ENCODE data around the gene PXN.

PXN gene

DNA sequence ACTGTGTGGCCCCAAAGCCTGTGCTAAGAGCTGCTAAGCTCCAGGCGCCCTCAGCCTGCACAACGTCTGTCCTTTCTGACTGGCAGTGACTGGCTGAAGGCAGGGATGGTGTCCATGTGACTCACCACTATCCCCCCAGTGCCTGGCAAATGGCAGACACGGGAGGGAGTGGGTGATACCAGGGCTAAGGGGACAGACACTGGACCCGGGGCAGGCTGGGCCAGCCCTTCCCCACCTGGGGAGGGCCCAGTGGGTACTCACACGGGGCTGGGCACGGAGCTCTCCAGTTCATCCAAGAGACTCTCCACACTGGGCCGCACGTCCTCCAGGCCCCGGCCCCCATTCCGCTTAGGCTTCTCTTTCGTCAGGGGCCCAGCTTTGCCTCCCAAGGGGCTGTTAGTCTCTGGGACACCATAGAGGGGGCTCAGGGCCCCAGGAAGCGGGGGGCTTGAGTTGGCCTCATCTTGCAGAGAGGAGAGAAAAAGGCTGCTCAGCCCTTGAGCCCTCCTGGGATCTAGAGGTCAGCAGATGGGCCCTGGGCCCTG lies 43.2 kb downstream of the PXN start:
- no peak overlapping the region for H3K4me3 ChIP-seq (ENCODE audit: low read depth, low read length)
- TF ChIP-seq, protein P1, sequence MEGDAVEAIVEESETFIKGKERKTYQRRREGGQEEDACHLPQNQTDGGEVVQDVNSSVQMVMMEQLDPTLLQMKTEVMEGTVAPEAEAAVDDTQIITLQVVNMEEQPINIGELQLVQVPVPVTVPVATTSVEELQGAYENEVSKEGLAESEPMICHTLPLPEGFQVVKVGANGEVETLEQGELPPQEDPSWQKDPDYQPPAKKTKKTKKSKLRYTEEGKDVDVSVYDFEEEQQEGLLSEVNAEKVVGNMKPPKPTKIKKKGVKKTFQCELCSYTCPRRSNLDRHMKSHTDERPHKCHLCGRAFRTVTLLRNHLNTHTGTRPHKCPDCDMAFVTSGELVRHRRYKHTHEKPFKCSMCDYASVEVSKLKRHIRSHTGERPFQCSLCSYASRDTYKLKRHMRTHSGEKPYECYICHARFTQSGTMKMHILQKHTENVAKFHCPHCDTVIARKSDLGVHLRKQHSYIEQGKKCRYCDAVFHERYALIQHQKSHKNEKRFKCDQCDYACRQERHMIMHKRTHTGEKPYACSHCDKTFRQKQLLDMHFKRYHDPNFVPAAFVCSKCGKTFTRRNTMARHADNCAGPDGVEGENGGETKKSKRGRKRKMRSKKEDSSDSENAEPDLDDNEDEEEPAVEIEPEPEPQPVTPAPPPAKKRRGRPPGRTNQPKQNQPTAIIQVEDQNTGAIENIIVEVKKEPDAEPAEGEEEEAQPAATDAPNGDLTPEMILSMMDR (IDR thresholded peaks at IDR 0.05; ENCODE audit: insufficient read depth, low read depth, low read length, missing control alignments), result no peak
- no peak for DNase-seq (ENCODE audit: low read depth)

DNA sequence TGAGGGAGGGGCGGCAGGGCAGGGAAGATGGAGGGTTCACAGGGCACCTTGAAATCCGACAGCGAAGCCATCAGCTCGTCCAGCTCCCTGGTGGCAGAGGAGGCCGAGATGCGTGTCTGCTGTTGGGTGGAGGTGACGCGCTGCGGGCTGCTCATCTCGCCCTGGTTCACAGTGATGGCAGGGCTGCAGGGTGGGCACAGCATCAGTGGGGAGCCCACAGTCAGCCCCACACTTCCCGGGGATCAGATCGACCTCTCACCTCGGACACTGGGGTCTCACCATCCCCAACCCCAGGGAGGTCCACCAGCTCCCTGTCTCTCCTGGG lies 44.0 kb downstream of the PXN start:
- DNase-seq (ENCODE audit: low read depth), result no peak
- TF ChIP-seq, protein P1 (IDR thresholded peaks at IDR 0.05; ENCODE audit: insufficient read depth, low read depth, low read length, missing control alignments), result no peak
- no peak overlapping the region for H3K4me3 ChIP-seq (ENCODE audit: low read depth, low read length)

DNA sequence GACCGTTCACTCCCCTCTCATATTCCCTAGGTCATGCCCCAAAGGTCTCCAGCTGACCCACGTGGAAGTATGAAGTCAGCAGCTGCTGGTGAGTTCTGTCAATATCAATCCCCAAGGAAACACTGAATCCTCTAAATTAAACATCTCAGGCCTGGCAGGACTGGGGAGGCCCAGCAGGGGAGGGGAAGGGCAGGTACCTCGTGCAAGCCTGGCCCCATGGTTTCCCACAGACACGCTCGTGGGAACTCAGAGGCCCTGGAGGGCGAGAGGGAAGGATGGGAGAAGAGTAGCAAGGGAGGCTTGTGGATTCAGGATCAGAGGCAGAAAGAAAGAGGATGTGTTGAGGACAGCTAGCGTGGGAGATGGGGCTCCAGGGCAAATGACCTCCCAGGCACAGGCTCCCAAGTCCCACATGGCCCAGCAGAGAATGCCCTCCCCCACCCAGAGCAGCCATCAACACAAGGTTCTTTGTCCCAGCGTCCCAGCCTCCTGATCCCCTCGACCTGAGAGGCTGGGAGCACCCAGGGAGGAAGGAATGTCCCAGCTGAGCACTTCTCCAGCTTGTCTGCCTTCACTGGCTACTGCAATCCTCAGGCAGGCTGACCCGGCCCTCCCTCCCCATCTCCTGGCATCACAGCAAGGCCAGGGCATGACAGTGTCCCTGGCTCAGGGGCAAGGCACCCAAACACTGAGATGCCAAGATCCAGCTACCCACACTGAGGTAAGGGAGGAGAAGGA lies 44.5 kb downstream of the PXN start:
- DNase-seq (ENCODE audit: low read depth), result no peak
- H3K4me3 ChIP-seq (ENCODE audit: low read depth, low read length), result no peak overlapping the region
- TF ChIP-seq, protein P1 (IDR thresholded peaks at IDR 0.05; ENCODE audit: insufficient read depth, low read depth, low read length, missing control alignments), result no peak

DNA sequence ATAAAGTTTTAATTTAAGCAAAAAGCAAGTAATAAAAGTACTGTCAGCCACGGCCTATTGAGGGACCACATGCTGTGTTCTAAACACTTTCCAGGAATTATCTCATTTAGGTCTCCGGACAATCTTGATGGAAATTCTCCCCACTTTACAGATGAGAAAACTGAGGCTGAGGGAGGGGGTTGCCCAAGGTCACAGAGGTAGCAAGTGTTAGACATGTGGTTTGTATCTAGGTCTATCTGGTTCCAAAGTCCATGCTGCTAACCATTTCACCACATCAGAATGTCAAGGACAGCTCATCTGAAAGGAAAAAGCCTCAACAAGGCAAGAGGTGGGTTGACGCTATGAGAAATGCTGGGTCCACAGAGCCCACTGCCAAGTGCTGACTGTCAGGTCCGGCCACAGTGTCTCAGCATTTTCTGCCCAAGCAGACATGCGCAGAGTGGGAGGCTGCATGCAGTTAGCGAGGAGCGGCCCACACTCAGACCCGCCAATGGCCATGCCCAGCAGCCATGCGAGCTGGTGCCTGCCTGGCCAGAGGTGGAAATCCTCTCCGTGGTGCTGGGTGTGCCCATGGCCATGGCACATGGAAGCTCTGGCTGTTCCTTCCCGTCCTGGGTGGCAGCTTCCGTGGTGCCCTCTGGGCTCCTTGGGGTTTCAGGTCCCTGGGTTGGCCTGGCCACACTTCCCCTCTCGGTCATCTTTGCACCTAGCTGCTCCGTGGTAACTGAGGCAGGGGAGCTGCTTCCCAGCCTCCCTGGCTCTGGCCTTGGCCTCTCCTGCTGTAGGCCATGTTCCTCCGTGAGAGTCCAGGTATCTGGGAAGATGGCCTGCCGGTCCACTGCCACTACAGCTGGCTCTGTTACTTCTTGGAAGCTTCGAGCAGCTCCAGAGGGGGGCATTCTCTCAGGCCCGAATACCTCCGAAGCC lies 46.6 kb downstream of the PXN start:
- no peak for DNase-seq (ENCODE audit: low read depth)
- TF ChIP-seq, protein P1 (IDR thresholded peaks at IDR 0.05; ENCODE audit: insufficient read depth, low read depth, low read length, missing control alignments), result no peak
- H3K4me3 ChIP-seq (ENCODE audit: low read depth, low read length), result no peak overlapping the region

DNA sequence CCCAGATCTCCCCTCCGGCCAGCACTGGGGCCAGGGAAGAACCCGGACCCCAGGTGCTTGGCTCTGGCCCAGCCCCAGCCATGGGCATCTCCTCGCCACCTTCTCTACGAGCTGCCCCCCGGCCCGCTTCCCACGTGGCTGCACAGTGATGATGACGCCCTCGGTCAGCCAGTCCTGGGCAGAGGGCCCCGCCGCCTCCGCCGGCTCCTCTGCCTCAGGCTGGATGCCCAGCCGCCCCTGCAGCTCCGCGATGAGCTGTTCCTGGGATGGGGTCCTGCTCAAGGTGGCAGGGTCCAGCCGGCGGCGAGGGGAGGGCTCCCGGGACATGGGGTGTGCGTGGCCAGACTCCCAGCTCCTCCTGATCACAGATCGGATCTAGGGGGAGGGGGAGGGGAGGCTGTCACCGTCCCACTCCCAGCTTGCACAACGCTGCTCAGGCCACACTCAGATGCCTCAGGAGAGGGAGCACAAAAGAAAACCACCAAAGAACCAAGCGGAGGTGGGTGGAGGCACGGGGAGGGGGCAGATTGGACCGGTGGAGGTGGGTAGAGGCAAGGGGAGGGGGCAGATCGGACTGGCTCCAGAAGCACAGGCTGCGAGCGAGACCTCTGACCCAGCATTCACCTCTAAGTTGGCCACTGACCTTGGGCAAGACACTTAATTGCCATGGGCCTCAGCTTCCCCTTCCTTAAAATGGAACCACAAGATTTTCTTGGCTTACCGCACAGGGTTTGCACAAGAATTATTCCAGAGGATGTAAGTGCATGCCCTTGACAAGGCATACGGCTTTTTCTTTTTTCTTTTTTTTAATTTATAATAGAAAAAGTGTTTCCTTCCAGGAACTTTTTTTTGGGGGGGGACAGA lies 48.6 kb downstream of the PXN start:
- TF ChIP-seq, protein P1 (IDR thresholded peaks at IDR 0.05; ENCODE audit: insufficient read depth, low read depth, low read length, missing control alignments), result no peak
- no peak overlapping the region for H3K4me3 ChIP-seq (ENCODE audit: low read depth, low read length)
- no peak for DNase-seq (ENCODE audit: low read depth)

Data from GM12865 (cell line).